HL-60 (cell line): ENCODE measurements around the gene ENTPD3.

Source experiments
- CTCF ChIP-seq: IDR thresholded peaks from one replicate; pipeline ENCODE4 v1.5.1; 2011; ENCODE audit warnings: low read length, control low read depth, inconsistent platforms; ENCODE audit not compliant: insufficient read depth
- POLR2AphosphoS5 ChIP-seq: IDR thresholded peaks from 2 replicates; pipeline ENCODE4 v1.6.1; 2012; ENCODE audit warnings: low read depth

GRCh38 chr3:40456279-40456939, 69.4 kb downstream of the ENTPD3 start:
- no peak for TF ChIP-seq CTCF
- TF ChIP-seq POLR2AphosphoS5: no peak
